H9 (cell line): ENCODE measurements around the gene KDM4D. TPM values are rescaled to one million over a fixed set of nuclear protein-coding genes. Genes with fewer than 3 reads are reported as not detected.

Source experiments
- DNase-seq: peaks from one replicate; pipeline ENCODE4 v3.0.0-alpha.2; 2017
- H2AFZ ChIP-seq: one replicate; pipeline ENCODE4 v1.6.1; 2013; ENCODE audit warnings: mild to moderate bottlenecking, low read length, control low read depth, moderate library complexity
- H2AK5ac ChIP-seq: 2 replicates; pipeline ENCODE4 v1.6.1; 2013; ENCODE audit warnings: low read length, control low read depth, mixed read lengths; ENCODE audit not compliant: insufficient read length
- H2BK120ac ChIP-seq: one replicate; pipeline ENCODE4 v1.6.1; 2013; ENCODE audit warnings: low read depth, mild to moderate bottlenecking, low read length, control low read depth, inconsistent platforms; ENCODE audit not compliant: poor library complexity, severe bottlenecking
- H2BK12ac ChIP-seq: 2 replicates; pipeline ENCODE4 v1.6.1; 2013; ENCODE audit warnings: low read length, control low read depth, mixed read lengths, low read depth; ENCODE audit not compliant: insufficient read length
- H2BK15ac ChIP-seq: 2 replicates; pipeline ENCODE4 v1.6.1; 2013; ENCODE audit warnings: low read depth, low read length, control low read depth
- H2BK20ac ChIP-seq: one replicate; pipeline ENCODE4 v1.6.1; 2013; ENCODE audit warnings: low read depth, mild to moderate bottlenecking, low read length, control low read depth, inconsistent platforms; ENCODE audit not compliant: poor library complexity, severe bottlenecking
- H2BK5ac ChIP-seq: 2 replicates; pipeline ENCODE4 v1.6.1; 2013; ENCODE audit warnings: low read length, control low read depth, mixed read lengths; ENCODE audit not compliant: insufficient read length
- H3K14ac ChIP-seq: 2 replicates; pipeline ENCODE4 v1.6.1; 2013; ENCODE audit warnings: low read length, control low read depth; ENCODE audit not compliant: insufficient read depth
- H3K18ac ChIP-seq: 2 replicates; pipeline ENCODE4 v1.6.1; 2013; ENCODE audit warnings: low read depth, mild to moderate bottlenecking, mixed read lengths, low read length, control low read depth; ENCODE audit not compliant: insufficient read length
- H3K23ac ChIP-seq: 2 replicates; pipeline ENCODE4 v1.6.1; 2013; ENCODE audit warnings: low read length, control low read depth, mixed read lengths, low read depth; ENCODE audit not compliant: insufficient read length
- H3K23me2 ChIP-seq: 2 replicates; pipeline ENCODE4 v1.6.1; 2013; ENCODE audit warnings: low read depth, mild to moderate bottlenecking, mixed read lengths, low read length, control low read depth; ENCODE audit not compliant: insufficient read length, poor library complexity, severe bottlenecking
- H3K27ac ChIP-seq: 2 replicates; pipeline ENCODE4 v1.5.1; 2013; ENCODE audit warnings: low read length, control low read depth, mixed read lengths, low read depth; ENCODE audit not compliant: insufficient read length
- H3K27me3 ChIP-seq: 2 replicates; pipeline ENCODE4 v1.6.1; 2013; ENCODE audit warnings: low read length, control low read depth, inconsistent platforms; ENCODE audit not compliant: insufficient read depth
- H3K4ac ChIP-seq: 2 replicates; pipeline ENCODE4 v1.6.1; 2013; ENCODE audit warnings: low read depth, mild to moderate bottlenecking, control low read depth, inconsistent platforms, low read length, moderate library complexity
- H3K4me1 ChIP-seq: 2 replicates; pipeline ENCODE4 v1.6.1; 2013; ENCODE audit warnings: low read length, control low read depth, inconsistent platforms; ENCODE audit not compliant: insufficient read depth
- H3K4me2 ChIP-seq: 2 replicates; pipeline ENCODE4 v1.6.1; 2013; ENCODE audit warnings: low read length, control low read depth, mixed read lengths; ENCODE audit not compliant: insufficient read length, insufficient read depth
- H3K56ac ChIP-seq: 2 replicates; pipeline ENCODE4 v1.6.1; 2013; ENCODE audit warnings: low read depth, mild to moderate bottlenecking, mixed read lengths, low read length, control low read depth; ENCODE audit not compliant: insufficient read length
- H3K79me1 ChIP-seq: 2 replicates; pipeline ENCODE4 v1.6.1; 2013; ENCODE audit warnings: low read depth, mild to moderate bottlenecking, moderate library complexity, low read length, control low read depth, inconsistent platforms; ENCODE audit not compliant: insufficient read depth, poor library complexity, severe bottlenecking
- H3K79me2 ChIP-seq: 2 replicates; pipeline ENCODE4 v1.6.1; 2013; ENCODE audit warnings: low read length, control low read depth, inconsistent platforms; ENCODE audit not compliant: insufficient read depth
- H3K9ac ChIP-seq: 2 replicates; pipeline ENCODE4 v1.6.1; 2013; ENCODE audit warnings: low read length, control low read depth, mixed read lengths; ENCODE audit not compliant: insufficient read length; ENCODE audit errors: extremely low read depth
- H3K9me3 ChIP-seq: one replicate; pipeline ENCODE4 v1.6.1; 2013; ENCODE audit warnings: low read depth, low read length, inconsistent platforms; ENCODE audit not compliant: control insufficient read depth
- H3T11ph ChIP-seq: one replicate; pipeline ENCODE4 v1.6.1; 2013; ENCODE audit warnings: mild to moderate bottlenecking, low read length, control low read depth, inconsistent platforms
- H4K20me1 ChIP-seq: one replicate; pipeline ENCODE4 v1.6.1; 2013; ENCODE audit not compliant: control insufficient read depth, insufficient read length, insufficient read depth
- H4K5ac ChIP-seq: 2 replicates; pipeline ENCODE4 v1.6.1; 2013; ENCODE audit warnings: low read depth, mild to moderate bottlenecking, mixed read lengths, low read length, control low read depth; ENCODE audit not compliant: insufficient read length
- H4K8ac ChIP-seq: replicated peaks from 2 replicates; pipeline ENCODE4 v1.6.1; 2013; ENCODE audit warnings: low read length, control low read depth, mixed read lengths, low read depth; ENCODE audit not compliant: insufficient read length
- H4K91ac ChIP-seq: 2 replicates; pipeline ENCODE4 v1.6.1; 2013; ENCODE audit warnings: low read depth, mild to moderate bottlenecking, moderate library complexity, mixed read lengths, low read length, control low read depth; ENCODE audit not compliant: insufficient read length
- H3K27ac Mint-ChIP-seq, 3 experiments: 2 replicates in 2 of 3; 3 replicates in 1 of 3; pipeline ENCODE4 v1.8.0; 2020 to 2021; ENCODE audit warnings: mixed read lengths in 3 of 3, mild to moderate bottlenecking in 1 of 3, moderate library complexity in 1 of 3
- H3K27me3 Mint-ChIP-seq: 2 replicates; pipeline ENCODE4 v1.8.0; 2021; ENCODE audit warnings: low read depth, mild to moderate bottlenecking, moderate library complexity, mixed read lengths
- H3K36me3 Mint-ChIP-seq, 3 experiments: 2 replicates in 2 of 3; 3 replicates in 1 of 3; pipeline ENCODE4 v1.8.0; 2020 to 2021; ENCODE audit warnings: low read depth in 3 of 3, mixed read lengths in 3 of 3; ENCODE audit not compliant: insufficient read depth in 1 of 3
- H3K4me1 Mint-ChIP-seq, 2 experiments: 2 replicates each; pipeline ENCODE4 v1.8.0; 2020; ENCODE audit warnings: mixed read lengths in 2 of 2
- H3K4me3 Mint-ChIP-seq, 2 experiments: 2 replicates in 1 of 2; 3 replicates in 1 of 2; pipeline ENCODE4 v1.8.0; 2020 to 2021; ENCODE audit warnings: mild to moderate bottlenecking in 2 of 2, mixed read lengths in 2 of 2, moderate library complexity in 1 of 2
- H3K9me3 Mint-ChIP-seq, 2 experiments: 2 replicates in 1 of 2; 3 replicates in 1 of 2; pipeline ENCODE4 v1.8.0; 2020; ENCODE audit warnings: mild to moderate bottlenecking in 2 of 2, mixed read lengths in 2 of 2, moderate library complexity in 1 of 2
- CTCF ChIP-seq: fragments of 200-600 bp; sonication (generic); conservative IDR thresholded peaks from 3 replicates; pipeline ENCODE4 v1.8.0; 2021; ENCODE audit warnings: antibody characterized with exemption, mild to moderate bottlenecking
- WGBS: extraction: QIAGEN DNeasy Blood & Tissue Kit; methylation state at CpG from one replicate; pipeline ENCODE4 v1.1.7; 2013; ENCODE audit warnings: missing lambda C conversion rate, low lambda C conversion rate, mixed read lengths; ENCODE audit not compliant: insufficient read length; ENCODE audit errors: extremely low coverage; 5-methylcytosine and 5-hydroxymethylcytosine counted together
- total RNA-seq: library from RNA; stranded (reverse); gene quantifications from 2 replicates; pipeline ENCODE4 v1.2.1, GENCODE V29; 2021

Gene KDM4D
- total RNA-seq, 1 experiment from 2014 or later, result 1.9 TPM

- WGBS, result no CpG with 5 or more reads among the region's 5 CpGs
- Histone ChIP-seq H3T11ph (no peak overlapping the region), H3K27ac (no peak overlapping the region), H2BK12ac (no peak overlapping the region), H3K9ac (no peak overlapping the region), H2AK5ac (no peak overlapping the region), H2BK15ac (no peak overlapping the region), H4K8ac (no peak overlapping the region), H3K4me1 (peaks cover 8% of the 10 kb centered on the region; the same call in 1 of the 2 replicates), H3K23me2 (no peaks in the 10 kb centered on the region), H3K14ac (no peak overlapping the region), H3K79me2 (no peaks in the 10 kb centered on the region), H3K4me2 (no peak overlapping the region), H4K20me1 (no peaks in the 10 kb centered on the region), H4K5ac (no peak overlapping the region), H3K23ac (no peak overlapping the region), H2AFZ (no peak overlapping the region), H4K91ac (no peak overlapping the region), H3K18ac (no peak overlapping the region), H3K9me3 (no peaks in the 10 kb centered on the region), H3K56ac (no peak overlapping the region), H3K79me1 (no peaks in the 10 kb centered on the region), H2BK20ac (no peak overlapping the region), H2BK5ac (no peak overlapping the region), H3K27me3 (no peaks in the 10 kb centered on the region), H3K4ac (no peak overlapping the region), H2BK120ac (no peak overlapping the region)
- Mint-ChIP-seq H3K27me3 (peaks cover 5% of the 10 kb centered on the region), H3K36me3 (no peaks in the 10 kb centered on the region; a peak in 1 of 7 replicates), H3K4me1 (peaks cover 18 to 30% of the 10 kb centered on the region in 2 experiments), H3K27ac (no peak overlapping the region; a peak in 1 of 7 replicates), H3K4me3 (peak overlapping the region in 1 of 2 experiments; percentile 7; a peak in 1 of 5 replicates), H3K9me3 (peaks cover 2% of the 10 kb centered on the region in 2 experiments; a peak in 1 of 5 replicates)
- DNase-seq, result no peak
- no peak for TF ChIP-seq CTCF
These were observed 40.0 kb upstream of the KDM4D start for GRCh38 chr11:94933223-94934130.
